Adipocyte (in vitro differentiated cells): Measurements from ENCODE around the gene NDUFB10.
A peak's percentile ranks its signal among the peaks of the same experiment; 100 is the strongest.
"Not testable (repeated sequence)": the region's sequence is repeated elsewhere in the genome, so short reads cannot be mapped to it uniquely, and the experiment has no call there.

Experiments
- DNase-seq: peaks from one replicate; pipeline ENCODE4 v3.0.0-alpha.2; 2015; ENCODE audit warnings: low read depth
- H3K27me3 ChIP-seq: replicated peaks from 2 replicates; pipeline ENCODE4 v1.7.0; 2013; ENCODE audit warnings: mild to moderate bottlenecking, low read length, moderate library complexity; ENCODE audit not compliant: control insufficient read depth, insufficient read depth
- H3K36me3 ChIP-seq: 2 replicates; pipeline ENCODE4 v1.7.0; 2013; ENCODE audit warnings: low read length, mild to moderate bottlenecking, moderate library complexity; ENCODE audit not compliant: control insufficient read depth, insufficient read depth, severe bottlenecking
- H3K4me1 ChIP-seq: 2 replicates; pipeline ENCODE4 v1.7.0; 2013; ENCODE audit warnings: mild to moderate bottlenecking, low read length, moderate library complexity; ENCODE audit not compliant: control insufficient read depth, insufficient read depth
- H3K4me3 ChIP-seq: 2 replicates; pipeline ENCODE4 v1.7.0; 2013; ENCODE audit warnings: mild to moderate bottlenecking, low read length, moderate library complexity
- H3K9ac ChIP-seq: 2 replicates; pipeline ENCODE4 v1.7.0; 2013; ENCODE audit warnings: mild to moderate bottlenecking, low read length, moderate library complexity
- H3K9me3 ChIP-seq: 2 replicates; pipeline ENCODE4 v1.7.0; 2013; ENCODE audit warnings: mild to moderate bottlenecking, low read length, moderate library complexity; ENCODE audit not compliant: control insufficient read depth

NDUFB10 gene

GRCh38 chr16:1917665-1918350, 41.5 kb upstream of the NDUFB10 start:
- no peak overlapping the region for H3K4me3 ChIP-seq
- H3K27me3 ChIP-seq, result peaks cover 78% of the 10 kb centered on the region
- no peaks in the 10 kb centered on the region for H3K4me1 ChIP-seq
- no peaks in the 10 kb centered on the region for H3K9me3 ChIP-seq
- DNase-seq, result no peak
- H3K36me3 ChIP-seq, result no peaks in the 10 kb centered on the region
- H3K9ac ChIP-seq, result no peak overlapping the region

- Histone ChIP-seq H3K9me3 (no peaks in the 10 kb centered on the region), H3K27me3 (peaks cover 79% of the 10 kb centered on the region), H3K4me3 (no peak within 1 kb of the TSS), H3K9ac (no peak within 1 kb of the TSS), H3K4me1 (peaks cover 4% of the 10 kb centered on the region), H3K36me3 (no peaks in the 10 kb centered on the region)
- peak; percentile 11 for DNase-seq
Measured at GRCh38 chr16:1918351-1919326, 40.7 kb upstream of the NDUFB10 start, which contains the start of gene HS3ST6. Gene HS3ST6 (minus strand): TSS chr16:1918415. CDS start chr16:1918323, 92 bp downstream.

- H3K4me3 ChIP-seq, result no peak overlapping the region
- H3K27me3 ChIP-seq, result peaks cover 80% of the 10 kb centered on the region
- peaks cover 7% of the 10 kb centered on the region for H3K4me1 ChIP-seq
- no peak overlapping the region for H3K9ac ChIP-seq
- no peak for DNase-seq
- no peaks in the 10 kb centered on the region for H3K36me3 ChIP-seq
- H3K9me3 ChIP-seq, result no peaks in the 10 kb centered on the region
Measured at GRCh38 chr16:1919327-1919998, 39.9 kb upstream of the NDUFB10 start.

- not testable (repeated sequence) for H3K9me3 ChIP-seq, H3K36me3 ChIP-seq, H3K9ac ChIP-seq, H3K4me1 ChIP-seq, H3K4me3 ChIP-seq, DNase-seq
- peaks cover 78% of the 10 kb centered on the region for H3K27me3 ChIP-seq
Measured at GRCh38 chr16:1920122-1920521, 39.2 kb upstream of the NDUFB10 start.

- DNase-seq, result peak; percentile 29
- H3K27me3 ChIP-seq, result peaks cover 73% of the 10 kb centered on the region
- no peaks in the 10 kb centered on the region for H3K36me3 ChIP-seq
- H3K4me1 ChIP-seq, result peaks cover 7% of the 10 kb centered on the region
- H3K9ac ChIP-seq, result no peak overlapping the region
- no peak overlapping the region for H3K4me3 ChIP-seq
- no peaks in the 10 kb centered on the region for H3K9me3 ChIP-seq
Measured at GRCh38 chr16:1920727-1921171, 38.6 kb upstream of the NDUFB10 start.

- H3K36me3 ChIP-seq, result no peaks in the 10 kb centered on the region
- H3K4me3 ChIP-seq, result no peak overlapping the region
- H3K4me1 ChIP-seq, result peaks cover 7% of the 10 kb centered on the region
- no peak for DNase-seq
- no peaks in the 10 kb centered on the region for H3K9me3 ChIP-seq
- no peak overlapping the region for H3K9ac ChIP-seq
- peaks cover 59% of the 10 kb centered on the region for H3K27me3 ChIP-seq
Measured at GRCh38 chr16:1922357-1922756, 37.0 kb upstream of the NDUFB10 start.

- no peaks in the 10 kb centered on the region for H3K9me3 ChIP-seq
- DNase-seq, result peak; percentile 88
- H3K9ac ChIP-seq, result no peak overlapping the region
- H3K4me1 ChIP-seq, result peaks cover 7% of the 10 kb centered on the region
- H3K36me3 ChIP-seq, result no peaks in the 10 kb centered on the region
- H3K27me3 ChIP-seq, result peaks cover 54% of the 10 kb centered on the region
- no peak overlapping the region for H3K4me3 ChIP-seq
Measured at GRCh38 chr16:1923299-1924034, 35.9 kb upstream of the NDUFB10 start.

- DNase-seq, result no peak
- no peaks in the 10 kb centered on the region for H3K9me3 ChIP-seq
- H3K4me1 ChIP-seq, result peaks cover 9% of the 10 kb centered on the region
- H3K36me3 ChIP-seq, result no peaks in the 10 kb centered on the region
- peaks cover 50% of the 10 kb centered on the region for H3K27me3 ChIP-seq
- H3K9ac ChIP-seq, result no peak overlapping the region
- no peak overlapping the region for H3K4me3 ChIP-seq
Measured at GRCh38 chr16:1924095-1924494, 35.2 kb upstream of the NDUFB10 start.

- Histone ChIP-seq H3K9ac (no peak overlapping the region), H3K27me3 (peaks cover 34% of the 10 kb centered on the region), H3K4me1 (peaks cover 10% of the 10 kb centered on the region), H3K9me3 (no peaks in the 10 kb centered on the region), H3K4me3 (no peak overlapping the region), H3K36me3 (no peaks in the 10 kb centered on the region)
- DNase-seq, result no peak
Measured at GRCh38 chr16:1926271-1926670, 33.1 kb upstream of the NDUFB10 start.

- Histone ChIP-seq H3K4me3 (peak overlapping the region; percentile 59), H3K4me1 (peaks cover 3% of the 10 kb centered on the region), H3K27me3 (peaks cover 28% of the 10 kb centered on the region), H3K9ac (peak overlapping the region; percentile 78), H3K36me3 (no peaks in the 10 kb centered on the region), H3K9me3 (no peaks in the 10 kb centered on the region)
- DNase-seq, result peak; percentile 28
Measured at GRCh38 chr16:1929105-1929504, 30.2 kb upstream of the NDUFB10 start.
